IMR-90 (cell line): ENCODE data around the gene KIAA1328. TPM values are rescaled to one million over a fixed set of nuclear protein-coding genes. Genes with fewer than 3 reads are reported as not detected.

ENCODE experiments used
- ATAC-seq: fragments of 200-7000 bp; cut with Tn5 transposase; 2 replicates; pipeline ENCODE4 v1.9.1; 2020; ENCODE audit warnings: low read depth, mild to moderate bottlenecking, moderate library complexity
- BruUV-seq: library from RNA; stranded (reverse); fragments of 400-500 nt; replicated peaks from 2 replicates; lab custom pipeline; 2021; lab: Mats Ljungman, UMichigan
- CTCF ChIA-PET: fragments of 300-600 bp; formaldehyde crosslinking; extraction: SDS; loops from one replicate; lab custom pipeline; 2021; ENCODE audit warnings: antibody characterized with exemption; lab: Yijun Ruan, JAX
- POLR2A ChIA-PET: fragments of 300-600 bp; sonication (Branson Sonifier 250); formaldehyde crosslinking; loops from one replicate; lab custom pipeline; 2022; ENCODE audit warnings: antibody characterized with exemption; ENCODE audit not compliant: unreplicated experiment; lab: Charles Lee
- DNase-seq: peaks from one replicate; pipeline ENCODE4 v3.0.0; 2013
- H2AFZ ChIP-seq: replicated peaks from 2 replicates; pipeline ENCODE3; 2013; ENCODE audit warnings: low read length, mild to moderate bottlenecking; ENCODE audit not compliant: poor library complexity
- H2AK5ac ChIP-seq: 2 replicates; pipeline ENCODE4 v1.6.1; 2013; ENCODE audit warnings: low read depth, low read length, inconsistent platforms
- H2AK9ac ChIP-seq: replicated peaks from 2 replicates; pipeline ENCODE3; 2013; ENCODE audit warnings: mild to moderate bottlenecking, low read depth, low read length, moderate library complexity; ENCODE audit not compliant: poor library complexity
- H2BK120ac ChIP-seq: 2 replicates; pipeline ENCODE4 v1.6.1; 2013; ENCODE audit warnings: low read depth, low read length, inconsistent platforms
- H2BK15ac ChIP-seq: 3 replicates; pipeline ENCODE4 v1.6.1; 2013; ENCODE audit warnings: low read depth, low read length, inconsistent platforms
- H2BK20ac ChIP-seq: 2 replicates; pipeline ENCODE4 v1.6.1; 2013; ENCODE audit warnings: low read depth, mild to moderate bottlenecking, inconsistent platforms, low read length, moderate library complexity
- H2BK5ac ChIP-seq: 2 replicates; pipeline ENCODE4 v1.6.1; 2013; ENCODE audit warnings: mild to moderate bottlenecking, low read depth, low read length, inconsistent platforms; ENCODE audit not compliant: poor library complexity, severe bottlenecking
- H3K14ac ChIP-seq: replicated peaks from 2 replicates; pipeline ENCODE4 v1.6.1; 2013; ENCODE audit warnings: low read depth, low read length, inconsistent platforms
- H3K18ac ChIP-seq: 2 replicates; pipeline ENCODE4 v1.6.1; 2013; ENCODE audit warnings: low read depth, low read length, control low read depth
- H3K23ac ChIP-seq: 2 replicates; pipeline ENCODE4 v1.6.1; 2013; ENCODE audit warnings: low read depth, low read length, inconsistent platforms
- H3K27ac ChIP-seq: 2 replicates; pipeline ENCODE4 v1.5.1; 2013; ENCODE audit warnings: mild to moderate bottlenecking, control low read depth, low read length; ENCODE audit not compliant: insufficient read depth
- H3K27me3 ChIP-seq: 2 replicates; pipeline ENCODE4 v1.6.1; 2013; ENCODE audit warnings: low read length; ENCODE audit not compliant: control insufficient read depth, insufficient read depth
- H3K36me3 ChIP-seq: 2 replicates; pipeline ENCODE4 v1.6.1; 2013; ENCODE audit warnings: low read length, mixed read lengths; ENCODE audit not compliant: control insufficient read depth, insufficient read depth
- H3K4ac ChIP-seq: 2 replicates; pipeline ENCODE4 v1.6.1; 2013; ENCODE audit warnings: low read depth, low read length, inconsistent platforms
- H3K4me1 ChIP-seq: 2 replicates; pipeline ENCODE4 v1.6.1; 2013; ENCODE audit warnings: low read length, mixed read lengths; ENCODE audit not compliant: control insufficient read depth, insufficient read depth
- H3K4me2 ChIP-seq: 2 replicates; pipeline ENCODE4 v1.6.1; 2013; ENCODE audit warnings: low read depth, mild to moderate bottlenecking, control low read depth, low read length, moderate library complexity
- H3K4me3 ChIP-seq: 2 replicates; pipeline ENCODE4 v1.5.1; 2013; ENCODE audit warnings: low read depth, mild to moderate bottlenecking, control low read depth, low read length, moderate library complexity; ENCODE audit not compliant: insufficient read depth
- H3K56ac ChIP-seq: 2 replicates; pipeline ENCODE4 v1.6.1; 2013; ENCODE audit warnings: low read length, inconsistent platforms; ENCODE audit not compliant: insufficient read depth; ENCODE audit errors: extremely low read depth
- H3K79me1 ChIP-seq, 2 experiments: 2 replicates each; pipeline ENCODE4 v1.6.1; 2013; ENCODE audit warnings: low read length in 2 of 2, inconsistent platforms in 1 of 2, low read depth in 1 of 2
- H3K9ac ChIP-seq: 2 replicates; pipeline ENCODE4 v1.6.1; 2013; ENCODE audit warnings: low read depth, low read length, control low read depth
- H3K9me1 ChIP-seq: 2 replicates; pipeline ENCODE4 v1.6.1; 2013; ENCODE audit warnings: low read length, inconsistent platforms; ENCODE audit not compliant: insufficient read depth
- H3K9me3 ChIP-seq: 2 replicates; pipeline ENCODE4 v1.6.1; 2013; ENCODE audit warnings: low read length; ENCODE audit not compliant: control insufficient read depth, insufficient read depth
- H4K20me1 ChIP-seq: 2 replicates; pipeline ENCODE4 v1.6.1; 2013; ENCODE audit warnings: low read length, inconsistent platforms; ENCODE audit not compliant: insufficient read depth
- H4K5ac ChIP-seq: 2 replicates; pipeline ENCODE4 v1.6.1; 2013; ENCODE audit warnings: mild to moderate bottlenecking, low read depth, low read length, control low read depth
- H4K8ac ChIP-seq, 2 experiments: 2 replicates each; pipeline ENCODE4 v1.6.1; 2013; ENCODE audit warnings: low read depth in 2 of 2, low read length in 2 of 2, control low read depth in 1 of 2, inconsistent platforms in 1 of 2
- H4K91ac ChIP-seq: 2 replicates; pipeline ENCODE4 v1.6.1; 2013; ENCODE audit warnings: low read depth, low read length, inconsistent platforms; ENCODE audit not compliant: insufficient read depth
- BHLHE40 ChIP-seq: fragments of 150-350 bp; IDR thresholded peaks from 2 replicates; pipeline ENCODE4 v1.6.1; 2016; ENCODE audit warnings: mild to moderate bottlenecking, low read depth, low read length
- CHD1 ChIP-seq: IDR thresholded peaks from 2 replicates; pipeline ENCODE4 v1.6.1; 2012; ENCODE audit warnings: low read depth, low read length, improper control_type of control experiment
- CTCF ChIP-seq: conservative IDR thresholded peaks from 2 replicates; pipeline ENCODE4 v1.5.1; 2012; ENCODE audit warnings: mild to moderate bottlenecking, low read depth, low read length, improper control_type of control experiment
- MAFK ChIP-seq: IDR thresholded peaks from 2 replicates; pipeline ENCODE4 v1.6.1; 2012; ENCODE audit warnings: low read depth, low read length, improper control_type of control experiment
- MAZ ChIP-seq: IDR thresholded peaks from 2 replicates; pipeline ENCODE4 v1.6.1; 2012; ENCODE audit warnings: low read depth, mild to moderate bottlenecking, low read length, improper control_type of control experiment, moderate library complexity, borderline replicate concordance
- MXI1 ChIP-seq: IDR thresholded peaks from 2 replicates; pipeline ENCODE4 v1.6.1; 2012; ENCODE audit warnings: low read depth, mild to moderate bottlenecking, low read length, moderate library complexity, borderline replicate concordance
- NFE2L2 ChIP-seq: fragments of 150-350 bp; IDR thresholded peaks from 2 replicates; pipeline ENCODE4 v1.6.1; 2016; ENCODE audit warnings: low read depth, mild to moderate bottlenecking, low read length
- RAD21 ChIP-seq: IDR thresholded peaks from 2 replicates; pipeline ENCODE4 v1.6.1; 2012; ENCODE audit warnings: low read length, improper control_type of control experiment
- RCOR1 ChIP-seq: IDR thresholded peaks from 2 replicates; pipeline ENCODE4 v1.6.1; 2012; ENCODE audit warnings: mild to moderate bottlenecking, low read length, improper control_type of control experiment; ENCODE audit not compliant: insufficient replicate concordance
- RFX5 ChIP-seq: IDR thresholded peaks from 2 replicates; pipeline ENCODE4 v1.8.0; 2012; ENCODE audit warnings: low read depth, mild to moderate bottlenecking, low read length, moderate library complexity
- SMC3 ChIP-seq: fragments of 150-350 bp; IDR thresholded peaks from 2 replicates; pipeline ENCODE4 v1.6.1; 2016; ENCODE audit warnings: low read depth, mild to moderate bottlenecking, antibody characterized with exemption, low read length, moderate library complexity
- WGBS, 2 experiments: methylation state at CpG; one replicate each; pipeline versions ENCODE4 v1.1.5 to v1.1.7; 2013; ENCODE audit warnings: missing lambda C conversion rate in 2 of 2; ENCODE audit not compliant: insufficient read length in 1 of 2; ENCODE audit errors: extremely low coverage in 2 of 2; 5-methylcytosine and 5-hydroxymethylcytosine counted together
- dilution Hi-C: fragments of 300-500 bp; cut with HindIII; formaldehyde crosslinking; loops from one replicate; pipeline ENCODE4 v1.14.3; 2018; ENCODE audit warnings: low sequenced_read_pairs; ENCODE audit not compliant: unreplicated experiment
- in situ Hi-C: fragments of 300-500 bp; cut with MboI; formaldehyde crosslinking; loops from 3 replicates; pipeline ENCODE4 v1.14.3; 2019; ENCODE audit warnings: low sequenced_read_pairs, inconsistent platforms, mixed read lengths
- intact Hi-C: fragments of 100-400 bp; cut with micrococcal nuclease; formaldehyde crosslinking; loops from 2 replicates; pipeline ENCODE4 v1.10.0; 2022
- polyA plus RNA-seq, 3 experiments: library from polyadenylated mRNA; depleted of rRNA; stranded (reverse); fragments of >200 nt; gene quantifications; 2 replicates each; pipeline ENCODE4 v1.2.3, GENCODE V29; 2012; ENCODE audit warnings: low replicate concordance in 1 of 3
- total RNA-seq: library from RNA; depleted of rRNA; stranded (reverse); fragments of >200 nt; gene quantifications from 2 replicates; pipeline ENCODE4 v1.2.3, GENCODE V29; 2012

The KIAA1328 gene
- total and polyA plus RNA-seq, 2 of the 4 experiments (the other 2 are of a cell fraction): 2.4 to 7.0 TPM

GRCh38 chr18:36856815-36857214 lies 27.9 kb downstream of the KIAA1328 start:
- H3K9me3 ChIP-seq: no peaks in the 10 kb centered on the region
- no peaks in the 10 kb centered on the region for H3K27me3 ChIP-seq
- intact Hi-C loops: no loop called here
- ChIA-PET POLR2A (no interaction called here), CTCF (no interaction called here)
- WGBS, 2 experiments: no CpG with 5 or more reads among the region's 1 CpG
- no peak overlapping the region for H3K23ac ChIP-seq
- no peak overlapping the region for H3K56ac ChIP-seq
- H2BK15ac ChIP-seq: no peak overlapping the region
- BruUV-seq: no TSS peak
- no peak overlapping the region for H3K4ac ChIP-seq
- H3K14ac ChIP-seq: no peak overlapping the region
- H2AK5ac ChIP-seq: no peak overlapping the region
- TF ChIP-seq RAD21: no peak
- no peak for TF ChIP-seq MAZ
- no peak for TF ChIP-seq MAFK
- no peak for TF ChIP-seq NFE2L2
- no peak for TF ChIP-seq RFX5
- TF ChIP-seq CTCF: no peak
- TF ChIP-seq CHD1: no peak
- TF ChIP-seq RCOR1: no peak
- no peak for TF ChIP-seq MXI1
- no peak for TF ChIP-seq BHLHE40
- TF ChIP-seq SMC3: no peak
- H4K5ac ChIP-seq: no peak overlapping the region
- no peak overlapping the region for H2AFZ ChIP-seq
- no peak overlapping the region for H4K91ac ChIP-seq
- H2BK20ac ChIP-seq: no peak overlapping the region
- dilution Hi-C loops: no loop called here
- no peak overlapping the region for H2BK5ac ChIP-seq
- H3K4me3 ChIP-seq: no peak overlapping the region
- no peak overlapping the region for H2BK120ac ChIP-seq
- no peak overlapping the region for H2AK9ac ChIP-seq
- no peak overlapping the region for H3K9ac ChIP-seq
- ATAC-seq (no peak), DNase-seq (no peak)
- in situ Hi-C loops: no loop called here
- no peak overlapping the region for H3K18ac ChIP-seq
- no peaks in the 10 kb centered on the region for H3K9me1 ChIP-seq
- no peaks in the 10 kb centered on the region for H4K20me1 ChIP-seq
- 0 out of 4 replicates have a peak, but pooled peaks cover 0 to 4% of the 10 kb centered on the region in 2 experiments for H3K79me1 ChIP-seq
- H3K27ac ChIP-seq: no peak overlapping the region
- no peak overlapping the region for H4K8ac ChIP-seq
- no peak overlapping the region for H3K4me2 ChIP-seq
- H3K36me3 ChIP-seq: 0 out of 2 replicates have a peak, but pooled peaks cover 2% of the 10 kb centered on the region
- H3K4me1 ChIP-seq: no peaks in the 10 kb centered on the region
